GM18951 (cell line): Measurements from ENCODE around the gene NDUFS1.
"Not testable (repeated sequence)": the region's sequence is repeated elsewhere in the genome, so short reads cannot be mapped to it uniquely, and the experiment has no call there.

Source experiments
- POLR2A ChIP-seq: IDR thresholded peaks from 4 replicates; pipeline ENCODE4 v1.6.1; 2011; ENCODE audit warnings: mild to moderate bottlenecking; ENCODE audit not compliant: insufficient read length, insufficient read depth; ENCODE audit errors: extremely low read depth
- in situ Hi-C: fragments of 300-500 bp; cut with MboI; formaldehyde crosslinking; loops from one replicate; pipeline ENCODE4 v1.12.0; 2022; ENCODE audit warnings: low sequenced_read_pairs, mixed read lengths, inconsistent platforms; ENCODE audit not compliant: unreplicated experiment

NDUFS1 gene

GRCh38 chr2:206105038-206105437, 54.2 kb downstream of the NDUFS1 start:
- no peak for TF ChIP-seq POLR2A
- in situ Hi-C loops, result no loop called here

- in situ Hi-C loops, result not testable (repeated sequence)
Measured at GRCh38 chr2:206098872-206099271, 60.4 kb downstream of the NDUFS1 start.

GRCh38 chr2:206098471-206098870, 60.8 kb downstream of the NDUFS1 start:
- no peak for TF ChIP-seq POLR2A
- in situ Hi-C loops, result no loop called here

DNA sequence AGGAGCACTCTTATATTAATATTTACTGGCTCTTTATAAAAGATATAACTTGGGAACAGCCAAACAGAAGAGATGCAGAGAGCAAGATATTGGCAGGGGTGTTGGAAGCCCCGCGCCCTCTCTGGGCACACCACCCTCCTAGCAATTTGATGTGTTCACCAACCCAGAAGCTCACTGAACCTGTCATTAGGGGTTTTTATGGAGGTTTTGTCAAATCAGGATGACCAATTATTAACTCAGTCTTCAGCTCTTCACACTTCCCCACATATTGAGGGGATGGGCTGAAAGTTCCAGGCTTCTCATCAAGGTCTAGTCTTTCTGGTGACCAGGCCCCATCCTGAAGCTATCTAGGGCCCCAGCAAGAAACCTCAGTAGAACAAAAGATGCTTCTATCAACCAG, 62.4 kb downstream of the NDUFS1 start:
- TF ChIP-seq POLR2A, result no peak
- in situ Hi-C loops, result no loop called here

GRCh38 chr2:206095536-206096332, 63.5 kb downstream of the NDUFS1 start:
- TF ChIP-seq POLR2A, result no peak

GRCh38 chr2:206092297-206092696, 66.9 kb downstream of the NDUFS1 start:
- TF ChIP-seq POLR2A, result no peak
- in situ Hi-C loops, result no loop called here

More at GRCh38 chr2:206095536-206096332, 63.5 kb downstream of the NDUFS1 start:
- in situ Hi-C loops, result no loop called here

DNA sequence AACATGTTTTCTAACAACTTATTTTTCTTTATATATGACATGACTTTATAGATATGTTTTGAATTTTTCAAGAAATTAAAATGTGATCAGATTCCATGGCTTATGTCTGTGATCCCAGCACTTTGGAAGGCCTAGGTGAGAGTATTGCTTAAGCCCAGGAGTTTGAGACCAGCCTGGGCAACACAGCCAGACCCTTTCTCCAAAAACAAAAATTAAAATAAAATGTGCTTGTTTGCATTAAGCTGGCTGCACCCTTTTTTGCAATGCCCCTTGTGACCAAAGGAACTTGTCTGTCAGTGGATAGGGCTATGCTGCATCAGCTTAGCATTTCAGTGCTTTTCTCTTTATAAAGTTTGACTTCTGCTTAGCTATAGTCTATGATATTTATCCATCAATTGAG, 71.0 kb downstream of the NDUFS1 start:
- in situ Hi-C loops, result no loop called here
- no peak for TF ChIP-seq POLR2A

DNA sequence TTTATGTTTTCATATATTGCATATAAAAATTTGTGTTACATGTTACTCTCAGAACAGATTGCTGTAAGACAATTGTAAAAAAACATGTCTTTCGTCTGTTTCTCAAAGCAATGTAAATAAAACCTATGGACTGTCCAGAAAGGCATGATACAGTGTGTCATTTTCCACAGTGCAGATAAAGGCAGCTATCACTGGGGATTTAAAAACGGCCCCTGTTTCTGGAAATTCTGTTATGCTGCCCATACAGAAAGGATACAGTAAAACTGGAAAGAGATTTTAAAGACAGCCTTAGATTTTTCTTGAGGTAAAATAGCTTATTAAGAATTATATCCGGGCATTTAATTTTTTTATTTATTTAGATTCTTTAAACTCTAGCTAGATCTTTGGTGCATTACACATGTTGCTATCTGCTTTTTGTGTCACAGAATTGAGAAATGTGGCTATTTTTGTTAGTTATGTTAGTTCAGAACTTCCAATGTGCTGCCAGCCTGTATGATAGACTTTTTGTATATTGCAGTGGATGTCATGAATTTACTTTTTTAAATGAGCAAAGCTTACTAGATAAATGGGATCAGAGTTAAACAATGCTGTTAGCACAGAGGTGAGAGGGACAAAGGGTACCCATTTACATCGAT, 72.4 kb downstream of the NDUFS1 start:
- in situ Hi-C loops, result no loop called here
- no peak for TF ChIP-seq POLR2A

- in situ Hi-C loops, result no loop called here
- peak; percentile 70 for TF ChIP-seq POLR2A
Measured at GRCh38 chr2:206085742-206086445, 73.3 kb downstream of the NDUFS1 start, which contains the start of gene INO80D. INO80D (minus strand) TSS chr2:206086174; CDS start chr2:206063016, 23,158 bp downstream.

DNA sequence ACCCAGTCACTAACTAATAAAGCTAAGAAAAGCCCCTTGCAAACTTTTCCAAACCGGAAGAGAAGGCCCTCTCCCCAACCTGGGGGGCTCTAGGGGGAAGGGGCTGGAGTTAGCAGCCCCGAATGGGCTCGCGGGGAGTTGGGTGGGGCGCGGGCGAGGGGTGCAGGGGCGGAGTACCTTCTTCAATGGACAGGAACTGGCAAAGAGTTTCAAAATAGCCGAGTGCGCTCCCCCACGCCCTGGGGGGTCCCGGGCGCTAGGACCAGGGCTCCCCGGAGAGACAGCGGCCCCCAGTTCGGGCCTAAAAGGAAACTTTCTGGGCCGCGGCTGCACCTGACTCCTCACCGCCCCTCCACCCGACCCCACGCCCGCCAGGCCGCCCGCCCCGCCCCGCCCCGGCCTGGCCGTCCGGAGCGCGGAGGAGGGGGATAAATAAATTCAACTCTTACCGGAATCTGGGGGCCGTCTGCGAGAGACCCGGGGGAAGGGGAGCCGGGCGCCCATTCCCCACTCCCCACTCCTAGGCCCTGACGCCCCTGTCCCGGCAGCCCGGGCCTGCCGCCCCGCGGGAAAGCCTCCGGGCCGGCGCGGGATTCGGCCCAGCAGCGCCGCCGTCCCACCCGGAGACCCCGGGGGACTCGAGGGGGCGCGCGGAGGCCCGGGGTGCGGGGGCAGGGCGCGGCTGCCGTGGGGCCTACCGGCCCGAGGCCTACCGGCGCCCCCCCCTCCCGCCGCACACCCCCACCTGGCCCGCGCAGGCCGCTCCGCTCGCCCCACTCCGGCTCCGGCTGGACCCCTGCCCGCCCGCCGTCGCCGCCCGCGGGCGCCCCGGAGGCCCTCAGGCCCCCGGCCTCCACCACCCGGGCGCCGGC, 74.1 kb downstream of the NDUFS1 start:
- in situ Hi-C loops, result no loop called here
- TF ChIP-seq POLR2A, result no peak

- in situ Hi-C loops, result no loop called here
- no peak for TF ChIP-seq POLR2A
Measured at GRCh38 chr2:206084439-206084869, 74.8 kb downstream of the NDUFS1 start.

DNA sequence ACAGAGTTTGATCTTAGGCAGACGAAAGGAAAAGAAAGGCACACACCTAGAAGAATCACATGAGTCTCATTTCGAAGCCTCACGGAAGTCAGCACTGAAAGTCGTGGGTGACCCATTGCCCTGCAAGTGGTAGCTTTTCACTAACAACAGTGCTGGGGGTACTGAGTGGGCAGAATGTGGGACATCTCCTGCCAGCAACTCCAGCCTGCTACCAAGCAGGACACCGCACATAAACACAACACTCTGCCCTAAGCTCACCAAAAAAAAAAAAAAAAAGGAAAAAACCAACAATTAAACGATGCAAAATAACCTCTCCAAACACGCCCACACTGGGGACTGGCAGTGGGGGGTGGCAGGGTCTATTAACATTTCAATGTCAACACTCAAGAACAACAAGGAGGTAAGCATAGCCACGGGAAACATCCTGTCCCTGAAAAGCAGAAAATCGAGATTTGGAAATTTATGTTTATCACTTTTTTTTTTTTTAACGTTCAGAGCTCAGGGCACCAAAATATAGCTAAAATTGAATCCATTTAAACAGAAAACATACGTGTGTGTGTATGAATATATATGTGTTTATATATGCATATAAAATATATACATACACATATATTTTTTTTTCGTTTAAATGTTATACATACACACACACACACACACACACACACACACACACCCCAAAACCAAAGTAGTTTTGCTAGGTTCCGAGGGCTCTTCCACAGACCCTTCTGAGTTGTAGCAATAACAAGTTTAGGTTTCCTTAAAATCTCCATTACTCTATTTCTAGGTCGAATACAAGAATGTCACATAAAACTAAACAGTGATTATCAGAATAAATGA, 75.4 kb downstream of the NDUFS1 start:
- in situ Hi-C loops, result no loop called here
- peak; percentile 33 for TF ChIP-seq POLR2A
